ENCODE measurements around the gene COMTD1.
"Not testable (repeated sequence)": the region's sequence is repeated elsewhere in the genome, so short reads cannot be mapped to it uniquely, and the experiment has no call there.

DNA sequence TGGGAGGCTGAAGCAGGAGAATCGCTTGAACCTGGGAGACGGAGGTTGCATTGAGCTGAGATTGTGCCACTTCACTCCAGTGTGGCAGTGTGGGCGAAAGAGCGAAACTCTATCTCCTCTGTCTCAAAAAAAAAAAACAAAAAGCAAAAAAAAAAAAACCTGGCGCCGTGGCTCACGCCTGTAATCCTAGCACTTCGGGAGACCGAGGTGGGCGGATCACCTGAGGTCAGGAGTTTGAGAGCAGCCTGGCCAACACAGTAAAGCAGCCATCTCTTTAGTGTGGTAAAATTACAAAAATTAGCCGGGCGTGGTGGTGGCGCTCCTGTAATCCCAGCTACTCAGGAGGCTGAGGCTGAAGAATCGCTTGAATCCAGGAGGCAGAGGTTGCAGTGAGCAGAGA, 29.1 kb downstream of the COMTD1 start:
- TF ChIP-seq CTCF (conservative IDR thresholded peaks at IDR 0.05 in 1 of 2, IDR thresholded peaks at IDR 0.05 in 1 of 2; ENCODE audit: extremely low read depth in 1 of 2, insufficient read depth in 1 of 2, low read depth in 1 of 2, low read length in 2 of 2); EZH2 (IDR thresholded peaks at IDR 0.05; ENCODE audit: borderline replicate concordance, low read length): not testable (repeated sequence)

Data from mammary epithelial cell (primary cell).